ENCODE results near the gene METTL9. TPM values are rescaled to one million over a fixed set of nuclear protein-coding genes. Genes with fewer than 3 reads are reported as not detected.
A peak's percentile ranks its signal among the peaks of the same experiment; 100 is the strongest.

The METTL9 gene
- total and polyA plus RNA-seq, 2 of the 13 experiments (the other 11 are each of a cell fraction or from before 2014, with no cell fraction given): 123 to 204 TPM

DNA sequence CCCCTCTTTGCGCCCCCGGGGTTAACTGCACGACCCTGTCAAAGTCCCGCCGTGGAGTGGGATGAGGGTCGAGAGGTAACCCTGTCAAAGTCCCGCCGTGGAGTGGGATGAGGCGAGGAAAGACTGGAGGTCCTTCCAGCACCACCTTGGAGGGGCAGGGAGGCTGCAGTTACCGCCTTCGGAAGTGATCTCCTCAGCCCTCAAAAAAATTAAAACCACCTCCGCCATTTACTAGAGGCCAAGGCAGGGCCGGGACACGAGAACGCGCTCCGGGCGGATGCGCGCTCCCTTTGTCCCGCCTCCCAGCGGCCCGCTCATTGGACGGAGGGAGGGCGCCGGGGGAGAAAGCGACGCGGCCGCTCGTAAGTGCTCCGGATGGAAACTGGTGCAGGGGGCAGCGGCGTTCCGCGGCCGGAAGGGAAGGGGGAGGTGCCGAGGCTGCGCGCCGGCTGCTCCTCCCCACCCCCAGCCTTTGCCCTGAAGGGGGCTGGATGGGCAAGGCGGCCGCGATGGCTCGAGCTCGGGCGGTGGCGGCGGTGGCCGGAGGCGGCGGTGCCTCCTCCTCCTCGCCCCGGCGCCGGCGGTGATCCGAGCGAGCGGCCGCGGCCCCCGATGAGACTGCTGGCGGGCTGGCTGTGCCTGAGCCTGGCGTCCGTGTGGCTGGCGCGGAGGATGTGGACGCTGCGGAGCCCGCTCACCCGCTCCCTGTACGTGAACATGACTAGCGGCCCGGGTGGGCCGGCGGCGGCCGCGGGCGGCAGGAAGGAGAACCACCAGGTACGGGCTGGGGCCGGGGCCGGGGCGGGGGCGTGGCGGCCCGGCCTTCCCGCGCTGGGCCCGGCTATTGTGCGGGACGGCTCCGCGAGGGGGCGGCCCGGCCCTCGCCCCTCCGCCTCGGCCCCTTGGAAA is at the start of gene METTL9 (continued):
- TF ChIP-seq, protein P1, sequence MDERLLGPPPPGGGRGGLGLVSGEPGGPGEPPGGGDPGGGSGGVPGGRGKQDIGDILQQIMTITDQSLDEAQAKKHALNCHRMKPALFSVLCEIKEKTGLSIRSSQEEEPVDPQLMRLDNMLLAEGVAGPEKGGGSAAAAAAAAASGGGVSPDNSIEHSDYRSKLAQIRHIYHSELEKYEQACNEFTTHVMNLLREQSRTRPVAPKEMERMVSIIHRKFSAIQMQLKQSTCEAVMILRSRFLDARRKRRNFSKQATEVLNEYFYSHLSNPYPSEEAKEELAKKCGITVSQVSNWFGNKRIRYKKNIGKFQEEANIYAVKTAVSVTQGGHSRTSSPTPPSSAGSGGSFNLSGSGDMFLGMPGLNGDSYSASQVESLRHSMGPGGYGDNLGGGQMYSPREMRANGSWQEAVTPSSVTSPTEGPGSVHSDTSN (CRISPR knock-in tag; IDR thresholded peaks at IDR 0.05): no peak
- peak; percentile 95 for TF ChIP-seq ZNF691 (CRISPR knock-in tag; IDR thresholded peaks at IDR 0.05; ENCODE audit: borderline replicate concordance, low read depth)
- TF ChIP-seq ZNF142 (CRISPR knock-in tag; IDR thresholded peaks at IDR 0.05): peak; percentile 44; the same call in 1 of the 2 replicates
- TF ChIP-seq ELF4 (CRISPR knock-in tag; IDR thresholded peaks at IDR 0.05; ENCODE audit: borderline replicate concordance): peak; percentile 79; the same call in 1 of the 2 replicates
- peak; percentile 98 for TF ChIP-seq GABPA (IDR thresholded peaks at IDR 0.05; ENCODE audit: low read depth, low read length)
- TF ChIP-seq GABPA (CRISPR knock-in tag; IDR thresholded peaks at IDR 0.05; ENCODE audit: low read depth): peak; percentile 94
- TF ChIP-seq ZNF496 (CRISPR knock-in tag; IDR thresholded peaks at IDR 0.05; ENCODE audit: insufficient replicate concordance): no peak
- TF ChIP-seq ZNF329 (CRISPR knock-in tag; IDR thresholded peaks at IDR 0.05; ENCODE audit: low read depth): peak; percentile 94
- TF ChIP-seq ZNF296 (CRISPR knock-in tag; conservative IDR thresholded peaks at IDR 0.05): 0 out of 2 replicates have a peak, but pooled peaks have one; percentile 39
- TF ChIP-seq, protein P2, sequence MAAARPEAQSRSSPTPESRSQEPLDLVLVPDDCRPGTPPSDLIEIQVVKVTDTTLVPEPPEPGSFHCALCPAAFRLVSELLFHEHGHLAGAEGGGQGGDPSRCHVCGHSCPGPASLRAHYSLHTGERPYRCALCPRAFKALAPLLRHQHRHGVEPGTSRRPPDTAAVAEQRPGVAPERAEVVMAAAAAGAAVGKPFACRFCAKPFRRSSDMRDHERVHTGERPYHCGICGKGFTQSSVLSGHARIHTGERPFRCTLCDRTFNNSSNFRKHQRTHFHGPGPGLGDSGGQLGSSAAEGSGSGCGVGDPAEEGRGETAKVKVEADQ (CRISPR knock-in tag; IDR thresholded peaks at IDR 0.05; ENCODE audit: borderline replicate concordance): peak; percentile 93
- TF ChIP-seq MYC (CRISPR knock-in tag; IDR thresholded peaks at IDR 0.05; ENCODE audit: borderline replicate concordance): peak; percentile 94
- peak; percentile 94 for TF ChIP-seq KDM5B (CRISPR knock-in tag; IDR thresholded peaks at IDR 0.05; ENCODE audit: borderline replicate concordance)
- TF ChIP-seq ARNT (IDR thresholded peaks at IDR 0.05): no peak
- peak; percentile 95 for TF ChIP-seq BRD4 (CRISPR knock-in tag; IDR thresholded peaks at IDR 0.05)
- TF ChIP-seq NCOA2 (CRISPR knock-in tag; IDR thresholded peaks at IDR 0.05): peak; percentile 85
- peak; percentile 15; the same call in 1 of the 2 replicates for TF ChIP-seq SATB2 (CRISPR knock-in tag; IDR thresholded peaks at IDR 0.05)
- no peak for TF ChIP-seq MLXIP (CRISPR knock-in tag; IDR thresholded peaks at IDR 0.05; ENCODE audit: borderline replicate concordance)

Data from HepG2 (cell line).